ENCODE results near the gene STK24.
"Not testable (repeated sequence)": the region's sequence is repeated elsewhere in the genome, so short reads cannot be mapped to it uniquely, and the experiment has no call there.

Gene STK24

GRCh38 chr13:98576963-98577835 is at the start of gene STK24:
TSS of gene STK24 (minus strand) at chr13:98577107. CDS start at chr13:98576786, 321 bp downstream.
- DNase-seq, result peak; percentile 75 to 82 (median 77)

- peak; percentile 31 to 74 (median 32) for DNase-seq
These were observed 49.5 kb upstream of the STK24 start for GRCh38 chr13:98626298-98626935.

- not testable (repeated sequence) for DNase-seq
These were observed 47.7 kb upstream of the STK24 start for GRCh38 chr13:98624589-98624988.

GRCh38 chr13:98622931-98623331 is 46.0 kb upstream of the STK24 start:
- DNase-seq, result no peak

- no peak for DNase-seq
These were observed 42.6 kb upstream of the STK24 start for GRCh38 chr13:98619556-98619955.

- not testable (repeated sequence) for DNase-seq
These were observed 38.7 kb upstream of the STK24 start for GRCh38 chr13:98615595-98615994.

GRCh38 chr13:98613591-98613990 is 36.7 kb upstream of the STK24 start:
- DNase-seq, result no peak

GRCh38 chr13:98609756-98610155 is 32.8 kb upstream of the STK24 start:
- no peak for DNase-seq

GRCh38 chr13:98606296-98606695 is 29.4 kb upstream of the STK24 start:
- peak in 1 of 3 experiments; percentile 46 for DNase-seq

- DNase-seq, result no peak
These were observed 22.8 kb upstream of the STK24 start for GRCh38 chr13:98599502-98600328.

GRCh38 chr13:98598043-98598442 is 21.1 kb upstream of the STK24 start:
- DNase-seq, result peak in 2 of 3 experiments; percentile 32 to 34

GRCh38 chr13:98595134-98595533 is 18.2 kb upstream of the STK24 start:
- no peak for DNase-seq

GRCh38 chr13:98592362-98592732 is 15.4 kb upstream of the STK24 start:
- no peak for DNase-seq

GRCh38 chr13:98591721-98592361 is 14.9 kb upstream of the STK24 start:
- peak in 1 of 3 experiments; percentile 28 for DNase-seq

GRCh38 chr13:98590471-98590870 is 13.6 kb upstream of the STK24 start:
- not testable (repeated sequence) for DNase-seq

- DNase-seq, result not testable (repeated sequence)
These were observed 12.6 kb upstream of the STK24 start for GRCh38 chr13:98589516-98589915.

GRCh38 chr13:98586400-98587345 is 9.8 kb upstream of the STK24 start:
- no peak for DNase-seq

GRCh38 chr13:98585946-98586345 is 9.0 kb upstream of the STK24 start:
- DNase-seq, result no peak

- no peak for DNase-seq
These were observed 8.5 kb upstream of the STK24 start for GRCh38 chr13:98585398-98585754.

GRCh38 chr13:98584668-98585397 is 7.9 kb upstream of the STK24 start:
- no peak for DNase-seq

GRCh38 chr13:98582947-98583346 is 6.0 kb upstream of the STK24 start:
- no peak for DNase-seq
